Endothelial cell of umbilical vein (primary cell): ENCODE results near the gene TGFB1. TPM values are rescaled to one million over a fixed set of nuclear protein-coding genes. Genes with fewer than 3 reads are reported as not detected.

ENCODE experiments used
- BruUV-seq: library from RNA; stranded (reverse); fragments of 400-500 nt; replicated peaks from 2 replicates; lab custom pipeline; 2021; lab: Mats Ljungman, UMichigan
- CTCF ChIA-PET: fragments of 300-600, 350-600 bp; sonication (Branson Sonifier 250); formaldehyde crosslinking; loops from one replicate; lab custom pipeline; 2021; ENCODE audit warnings: antibody characterized with exemption, inconsistent platforms; lab: Charles Lee
- POLR2A ChIA-PET: fragments of 300-600, 350-600 bp; sonication (Branson Sonifier 250); formaldehyde crosslinking; loops from one replicate; lab custom pipeline; 2021; ENCODE audit warnings: antibody characterized with exemption, inconsistent platforms; lab: Charles Lee
- DNase-seq: peaks from one replicate; pipeline ENCODE4 v3.0.0-alpha.2; 2011; ENCODE audit warnings: low read depth, low spot score
- FAIRE-seq: peaks from 2 replicates; lab custom pipeline; 2011; peaks lifted over from hg19 to GRCh38; lab: Jason Lieb, UNC
- H2AFZ ChIP-seq: 2 replicates; pipeline ENCODE4 v1.6.0; 2012; ENCODE audit warnings: low read depth, low read length, control low read depth, inconsistent platforms
- H3K27ac ChIP-seq: 2 replicates; pipeline ENCODE4 v1.5.1; 2011; ENCODE audit warnings: low read depth, mild to moderate bottlenecking, control low read depth, low read length, moderate library complexity; ENCODE audit not compliant: insufficient read depth
- H3K27me3 ChIP-seq, 2 experiments: 2 replicates each; pipeline versions ENCODE4 v1.6.0 to v1.6.1; 2011; ENCODE audit warnings: low read length in 2 of 2, mixed read lengths in 1 of 2; ENCODE audit not compliant: control insufficient read depth in 2 of 2, insufficient read depth in 2 of 2
- H3K36me3 ChIP-seq, 2 experiments: 2 replicates in 1 of 2; 3 replicates in 1 of 2; pipeline ENCODE4 v1.5.1; 2011; ENCODE audit warnings: low read length in 2 of 2, mild to moderate bottlenecking in 1 of 2, moderate library complexity in 1 of 2; ENCODE audit not compliant: control insufficient read depth in 2 of 2, insufficient read depth in 2 of 2; ENCODE audit errors: extremely low read depth in 1 of 2
- H3K4me1 ChIP-seq: 3 replicates; pipeline ENCODE4 v1.5.1; 2011; ENCODE audit warnings: mild to moderate bottlenecking, low read length; ENCODE audit not compliant: control insufficient read depth, insufficient read depth; ENCODE audit errors: extremely low read depth
- H3K4me2 ChIP-seq: 2 replicates; pipeline ENCODE4 v1.6.1; 2011; ENCODE audit warnings: low read length, control low read depth, mixed read lengths; ENCODE audit not compliant: insufficient read depth
- H3K4me3 ChIP-seq, 3 experiments: fragments of 200-600 bp in 1 of 3; sonication (generic), shearing (Covaris generic) in 1 of 3; replicated peaks in 1 of 3; 2 replicates each; pipeline ENCODE4 v1.5.1; 2011 to 2016; ENCODE audit warnings: control low read depth in 3 of 3, low read length in 3 of 3, mild to moderate bottlenecking in 2 of 3, inconsistent platforms in 1 of 3, low read depth in 1 of 3, moderate library complexity in 1 of 3; ENCODE audit not compliant: insufficient read depth in 1 of 3
- H3K79me2 ChIP-seq: 2 replicates; pipeline ENCODE4 v1.6.0; 2012; ENCODE audit warnings: low read length, inconsistent platforms; ENCODE audit not compliant: control insufficient read depth, insufficient read depth
- H3K9ac ChIP-seq: replicated peaks from 2 replicates; pipeline ENCODE3; 2011; ENCODE audit warnings: low read length, control low read depth; ENCODE audit not compliant: insufficient read depth; ENCODE audit errors: extremely low read depth
- H3K9me1 ChIP-seq: replicated peaks from 3 replicates; pipeline ENCODE4 v1.6.0; 2011; ENCODE audit warnings: mild to moderate bottlenecking, low read length; ENCODE audit not compliant: control insufficient read depth, insufficient read depth; ENCODE audit errors: extremely low read depth
- H3K9me3 ChIP-seq: replicated peaks from 2 replicates; pipeline ENCODE4 v1.5.1; 2012; ENCODE audit warnings: low read length, inconsistent platforms; ENCODE audit not compliant: control insufficient read depth, insufficient read depth
- H4K20me1 ChIP-seq: replicated peaks from 2 replicates; pipeline ENCODE3; 2011; ENCODE audit warnings: mild to moderate bottlenecking, low read length; ENCODE audit not compliant: control insufficient read depth, insufficient read depth; ENCODE audit errors: extremely low read depth
- EZH2 ChIP-seq: IDR thresholded peaks from 2 replicates; pipeline ENCODE4 v1.6.1; 2012; ENCODE audit warnings: borderline replicate concordance, low read depth, mild to moderate bottlenecking, moderate library complexity, low read length, inconsistent platforms; ENCODE audit not compliant: severe bottlenecking
- FOS ChIP-seq: IDR thresholded peaks from 2 replicates; pipeline ENCODE4 v1.6.1; 2011; ENCODE audit warnings: mild to moderate bottlenecking, low read length, moderate library complexity, borderline replicate concordance; ENCODE audit not compliant: insufficient read depth
- GATA2 ChIP-seq: IDR thresholded peaks from 2 replicates; pipeline ENCODE4 v1.7.0; 2011; ENCODE audit warnings: low read depth, mild to moderate bottlenecking, moderate library complexity, mixed read lengths, low read length; ENCODE audit not compliant: insufficient read length, insufficient read depth
- JUN ChIP-seq: IDR thresholded peaks from 2 replicates; pipeline ENCODE4 v1.6.1; 2011; ENCODE audit warnings: borderline replicate concordance, low read depth; ENCODE audit not compliant: insufficient read length, insufficient read depth
- MYC ChIP-seq: IDR thresholded peaks from one replicate; pipeline ENCODE4 v1.6.1; 2011; ENCODE audit warnings: mild to moderate bottlenecking, low read depth, low read length
- POLR2A ChIP-seq: IDR thresholded peaks from 2 replicates; pipeline ENCODE4 v1.6.1; 2012; ENCODE audit warnings: low read depth, mild to moderate bottlenecking, control low read depth, low read length
- POLR2AphosphoS5 ChIP-seq: IDR thresholded peaks from 2 replicates; pipeline ENCODE4 v1.6.1; 2012; ENCODE audit warnings: low read depth, mild to moderate bottlenecking, control low read depth, low read length, moderate library complexity; ENCODE audit not compliant: insufficient read depth
- dilution Hi-C: fragments of 300-500 bp; cut with MboI; formaldehyde crosslinking; loops from one replicate; pipeline ENCODE4 v1.15.0; 2019; ENCODE audit warnings: low sequenced_read_pairs; ENCODE audit not compliant: extremely low pct_ligation_motif_present
- intact Hi-C: fragments of 100-400 bp; cut with micrococcal nuclease; formaldehyde crosslinking; loops from one replicate; pipeline ENCODE4 v1.10.0; 2022
- polyA plus RNA-seq, 4 experiments: library from polyadenylated mRNA; depleted of rRNA in 3 of 4; stranded (reverse) in 3 of 4; unstranded in 1 of 4; fragments of >200 nt; gene quantifications; 2 replicates each; pipeline versions ENCODE4 v1.2.1 to v1.2.3, GENCODE V29; 2011 to 2012; ENCODE audit warnings: missing spikeins in 1 of 4
- total RNA-seq: library from RNA; stranded (reverse); gene quantifications from 2 replicates; pipeline ENCODE4 v1.2.3, GENCODE V29; 2021
- TF ChIP-seq, protein P1 (sequence below), 2 donors: IDR thresholded peaks; 1 replicate in 1 of 2; 2 replicates in 1 of 2; pipeline ENCODE4 v1.5.1; 2011; ENCODE audit warnings: low read length in 2 of 2, mild to moderate bottlenecking in 2 of 2, moderate library complexity in 2 of 2, control low read depth in 1 of 2, inconsistent platforms in 1 of 2, low read depth in 1 of 2; ENCODE audit not compliant: insufficient read depth in 1 of 2; ENCODE audit errors: extremely low read depth in 1 of 2
- TF ChIP-seq, protein P2 (sequence below): IDR thresholded peaks from 2 replicates; pipeline ENCODE4 v1.6.1; 2011; ENCODE audit not compliant: insufficient read depth, insufficient read length

The TGFB1 gene
- total and polyA plus RNA-seq, 2 donors (not counting 3 experiments of a cell fraction or from before 2014, with no cell fraction given): 64.4 to 250 TPM

GRCh38 chr19:41324231-41324702 is 29.5 kb downstream of the TGFB1 start:
- Histone ChIP-seq H3K36me3 (peaks cover 0 to 25% of the 10 kb centered on the region in 2 experiments), H2AFZ (no peak overlapping the region), H4K20me1 (no peaks in the 10 kb centered on the region), H3K9ac (peak overlapping the region; percentile 93), H3K4me3 (no peak overlapping the region), H3K79me2 (peaks cover 9% of the 10 kb centered on the region), H3K4me1 (peaks cover 71% of the 10 kb centered on the region), H3K27me3 (no peaks in the 10 kb centered on the region), H3K9me3 (no peaks in the 10 kb centered on the region), H3K9me1 (no peaks in the 10 kb centered on the region), H3K4me2 (peak overlapping the region; percentile 1), H3K27ac (peak overlapping the region; percentile 100)
- ChIA-PET CTCF (interaction anchor here (0.7 to 3.9 kb wide), 5 partner anchors 28 to 239 kb away, joined by 3 to 40 read pairs (median 4); partner anchors contain the start of genes B9D2 and TGFB1), POLR2A (interaction anchor here (0.5 kb wide), 1 partner anchor 134 kb away, joined by 3 read pairs; no protein-coding TSS in a partner anchor)
- DNase-seq (no peak), FAIRE-seq (peak; percentile 54)
- TF ChIP-seq EZH2 (no peak), GATA2 (peak; percentile 3), POLR2A (peak; percentile 33)
- dilution Hi-C loops: no loop called here
- intact Hi-C loops: loop anchor here (5.0 kb wide), 2 partner anchors 102 to 248 kb away; no protein-coding TSS in a partner anchor
- BruUV-seq: TSS peak; percentile 61

DNA sequence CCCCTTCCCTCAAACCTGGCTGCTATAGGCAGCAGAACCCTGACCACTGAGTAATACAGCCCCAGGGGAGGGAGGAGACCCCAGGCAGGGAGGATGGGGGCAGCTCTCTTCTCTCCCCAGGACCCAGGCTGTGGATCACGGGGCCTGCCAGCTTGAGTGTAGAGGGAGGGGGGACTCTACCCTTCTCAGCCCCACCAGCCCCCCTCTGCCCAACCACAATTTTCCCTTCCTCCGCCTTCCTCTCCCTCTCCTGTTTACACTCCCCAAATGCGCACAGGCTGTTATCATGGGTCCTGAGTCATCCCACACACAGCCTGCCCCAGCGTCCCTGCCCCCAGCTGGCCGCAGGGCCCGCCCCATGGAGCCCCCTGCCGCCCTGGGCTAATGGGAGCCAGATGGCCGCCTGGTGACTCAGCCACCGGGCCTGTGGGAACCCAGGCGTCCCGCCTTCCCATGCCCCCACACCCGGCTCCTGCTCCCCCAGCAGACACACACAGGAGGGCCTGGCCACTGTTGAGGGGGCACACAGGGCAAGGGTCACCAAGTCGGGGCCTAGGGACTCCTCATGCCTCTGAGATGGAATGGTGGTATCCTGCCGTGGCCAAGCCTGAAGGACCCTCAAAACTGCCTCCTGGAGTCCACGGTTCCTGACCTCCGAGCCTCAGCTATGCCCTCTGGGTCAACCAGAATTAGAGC is 30.1 kb downstream of the TGFB1 start:
- TF ChIP-seq, protein P1, sequence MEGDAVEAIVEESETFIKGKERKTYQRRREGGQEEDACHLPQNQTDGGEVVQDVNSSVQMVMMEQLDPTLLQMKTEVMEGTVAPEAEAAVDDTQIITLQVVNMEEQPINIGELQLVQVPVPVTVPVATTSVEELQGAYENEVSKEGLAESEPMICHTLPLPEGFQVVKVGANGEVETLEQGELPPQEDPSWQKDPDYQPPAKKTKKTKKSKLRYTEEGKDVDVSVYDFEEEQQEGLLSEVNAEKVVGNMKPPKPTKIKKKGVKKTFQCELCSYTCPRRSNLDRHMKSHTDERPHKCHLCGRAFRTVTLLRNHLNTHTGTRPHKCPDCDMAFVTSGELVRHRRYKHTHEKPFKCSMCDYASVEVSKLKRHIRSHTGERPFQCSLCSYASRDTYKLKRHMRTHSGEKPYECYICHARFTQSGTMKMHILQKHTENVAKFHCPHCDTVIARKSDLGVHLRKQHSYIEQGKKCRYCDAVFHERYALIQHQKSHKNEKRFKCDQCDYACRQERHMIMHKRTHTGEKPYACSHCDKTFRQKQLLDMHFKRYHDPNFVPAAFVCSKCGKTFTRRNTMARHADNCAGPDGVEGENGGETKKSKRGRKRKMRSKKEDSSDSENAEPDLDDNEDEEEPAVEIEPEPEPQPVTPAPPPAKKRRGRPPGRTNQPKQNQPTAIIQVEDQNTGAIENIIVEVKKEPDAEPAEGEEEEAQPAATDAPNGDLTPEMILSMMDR (IDR thresholded peaks at IDR 0.05; ENCODE audit: extremely low read depth in 1 of 2, insufficient read depth in 1 of 2, low read depth in 1 of 2, low read length in 2 of 2): no peak
- TF ChIP-seq, protein P2, sequence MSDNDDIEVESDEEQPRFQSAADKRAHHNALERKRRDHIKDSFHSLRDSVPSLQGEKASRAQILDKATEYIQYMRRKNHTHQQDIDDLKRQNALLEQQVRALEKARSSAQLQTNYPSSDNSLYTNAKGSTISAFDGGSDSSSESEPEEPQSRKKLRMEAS: peak; percentile 4
- TF ChIP-seq MYC (no peak), GATA2 (peak; percentile 47), EZH2 (no peak), JUN (peak; percentile 44), POLR2A (no peak), POLR2AphosphoS5 (peak; percentile 76), FOS (peak; percentile 95)
- peaks cover 0 to 28% of the 10 kb centered on the region in 2 experiments for H3K36me3 ChIP-seq
- FAIRE-seq (peak; percentile 86), DNase-seq (peak; percentile 98)
- H3K4me2 ChIP-seq: peak overlapping the region; percentile 29
- peaks cover 9% of the 10 kb centered on the region for H3K79me2 ChIP-seq
- no TSS peak for BruUV-seq
- H3K9me3 ChIP-seq: no peaks in the 10 kb centered on the region
- dilution Hi-C loops (no loop called here), intact Hi-C loops (loop anchor here (1.0 to 5.0 kb wide), 5 partner anchors 28 to 249 kb away; partner anchors contain the start of genes BCKDHA and EXOSC5)
- H2AFZ ChIP-seq: no peak overlapping the region
- H3K9me1 ChIP-seq: no peaks in the 10 kb centered on the region
- ChIA-PET POLR2A (interaction anchor here (0.5 kb wide), 1 partner anchor 133 kb away, joined by 3 read pairs; no protein-coding TSS in a partner anchor), CTCF (interaction anchor here (0.7 to 3.9 kb wide), 6 partner anchors 16 to 240 kb away, joined by 3 to 40 read pairs (median 4); partner anchors contain the start of genes B9D2 and TGFB1)
- H3K4me1 ChIP-seq: peaks cover 64% of the 10 kb centered on the region
- H3K27me3 ChIP-seq: no peaks in the 10 kb centered on the region
- H3K9ac ChIP-seq: peak overlapping the region; percentile 93
- H3K4me3 ChIP-seq: no peak overlapping the region
- H4K20me1 ChIP-seq: no peaks in the 10 kb centered on the region
- peak overlapping the region; percentile 100 for H3K27ac ChIP-seq
